ENCODE results near the gene HIBADH. TPM values are rescaled to one million over a fixed set of nuclear protein-coding genes. Genes with fewer than 3 reads are reported as not detected.
"Not testable (repeated sequence)": the region's sequence is repeated elsewhere in the genome, so short reads cannot be mapped to it uniquely, and the experiment has no call there.

HIBADH gene
- total and polyA plus RNA-seq, 9 of the 15 experiments (the other 6 are each of a cell fraction or from before 2014, with no cell fraction given), result 10.7 to 67.8 (median 36.9) TPM

DNA sequence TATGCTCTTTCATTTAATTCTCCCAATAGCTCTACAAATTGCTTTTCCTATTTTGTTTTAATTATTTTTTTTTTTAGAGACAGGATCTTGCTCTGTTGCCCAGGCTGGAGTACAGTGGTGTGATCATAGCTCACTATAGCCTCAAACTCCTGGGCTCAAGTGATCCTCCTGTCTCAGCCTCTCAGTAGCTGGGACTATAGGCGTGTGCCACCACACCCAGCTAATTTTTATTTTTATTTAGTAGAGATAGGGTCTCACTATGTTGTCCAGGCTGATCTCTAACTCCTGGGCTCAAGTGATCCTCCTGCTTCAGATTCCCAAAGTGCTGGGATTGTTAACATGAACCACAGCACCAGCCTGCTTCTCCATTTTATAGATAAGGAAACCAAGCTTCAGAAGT is 151.3 kb downstream of the HIBADH start:
- DNase-seq (ENCODE audit: extremely low read depth in 1 of 4, low spot score in 3 of 4); FAIRE-seq; BruUV-seq (replicated peaks); H4K20me1 ChIP-seq (replicated peaks; ENCODE audit: control insufficient read depth, insufficient read depth, low read length); H3K9me3 ChIP-seq (replicated peaks; ENCODE audit: control insufficient read depth, insufficient read depth, low read depth, low read length); H2AFZ ChIP-seq (ENCODE audit: low read depth, low read length); H3K27me3 ChIP-seq (ENCODE audit: control insufficient read depth in 2 of 2, insufficient read depth in 2 of 2, low read length in 2 of 2); CTCF ChIA-PET (ENCODE audit: low intra/inter-chr PET ratio); ATAC-seq; H3K27ac ChIP-seq (ENCODE audit: extremely low read depth, low read depth, low read length); H3K79me2 ChIP-seq (ENCODE audit: control insufficient read depth, insufficient read depth, low read length); H3K4me3 ChIP-seq; H3K9ac ChIP-seq (ENCODE audit: insufficient read depth in 1 of 2, low read depth in 2 of 2, low read length in 2 of 2); H3K9me1 ChIP-seq (ENCODE audit: control insufficient read depth, insufficient read depth, low read length); H3K36me3 ChIP-seq (ENCODE audit: control insufficient read depth, insufficient read depth, low read length); H3K4me2 ChIP-seq (ENCODE audit: insufficient read depth, low read length); H3K4me1 ChIP-seq (replicated peaks in 1 of 2; ENCODE audit: control insufficient read depth in 2 of 2, insufficient read depth in 2 of 2, low read length in 2 of 2); in situ Hi-C loops (cut with MboI); intact Hi-C loops (cut with micrococcal nuclease): not testable (repeated sequence)
- WGBS (ENCODE audit: insufficient coverage, low coverage, missing lambda C conversion rate), result 20% methylated on average over 1 of the region's 1 CpG
- TF ChIP-seq ZNF121 (CRISPR knock-in tag; conservative IDR thresholded peaks at IDR 0.05), result peak; percentile 55
- POLR2A ChIA-PET, result interaction anchor here (0.7 kb wide), 1 partner anchor 8 kb away, joined by 3 read pairs; no protein-coding TSS in a partner anchor

DNA sequence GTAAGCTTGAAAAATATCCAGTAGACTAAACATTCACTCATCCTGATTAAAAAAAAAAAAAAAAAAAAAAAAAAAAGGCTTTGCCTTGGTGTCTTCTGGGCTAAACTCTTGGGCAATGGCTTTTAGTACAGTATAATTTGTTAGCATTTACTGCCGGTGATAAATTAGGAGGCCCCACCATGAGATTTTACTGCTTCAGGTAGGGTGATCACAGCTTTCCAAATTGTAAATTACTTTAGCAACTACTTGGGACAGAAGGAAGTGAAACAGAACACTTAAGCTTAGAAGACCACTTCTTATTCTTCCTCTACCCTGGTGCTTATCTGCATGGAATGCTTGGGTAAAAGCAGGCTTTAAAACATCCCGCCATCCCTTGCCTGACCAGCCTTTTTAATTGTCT is 152.1 kb downstream of the HIBADH start:
- H3K9me1 ChIP-seq (ENCODE audit: control insufficient read depth, insufficient read depth, low read length), result no peaks in the 10 kb centered on the region
- intact Hi-C loops (cut with micrococcal nuclease), result no loop called here
- no peaks in the 10 kb centered on the region for H3K36me3 ChIP-seq (ENCODE audit: control insufficient read depth, insufficient read depth, low read length)
- ChIA-PET CTCF (ENCODE audit: low intra/inter-chr PET ratio) (no interaction called here), POLR2A (interaction anchor here (0.7 kb wide), 1 partner anchor 9 kb away, joined by 3 read pairs; no protein-coding TSS in a partner anchor)
- in situ Hi-C loops (cut with MboI), result no loop called here
- H3K27ac ChIP-seq (ENCODE audit: extremely low read depth, low read depth, low read length), result no peak overlapping the region
- no peak overlapping the region for H3K4me3 ChIP-seq
- no peaks in the 10 kb centered on the region for H4K20me1 ChIP-seq (replicated peaks; ENCODE audit: control insufficient read depth, insufficient read depth, low read length)
- FAIRE-seq (no peak), ATAC-seq (no peak), DNase-seq (ENCODE audit: extremely low read depth in 1 of 4, low spot score in 3 of 4) (no peak)
- H3K4me1 ChIP-seq (replicated peaks in 1 of 2; ENCODE audit: control insufficient read depth in 2 of 2, insufficient read depth in 2 of 2, low read length in 2 of 2), result no peaks in the 10 kb centered on the region
- no peak overlapping the region for H3K4me2 ChIP-seq (ENCODE audit: insufficient read depth, low read length)
- 40% methylated on average over 2 of the region's 2 CpGs for WGBS (ENCODE audit: insufficient coverage, low coverage, missing lambda C conversion rate)
- H3K27me3 ChIP-seq (ENCODE audit: control insufficient read depth in 2 of 2, insufficient read depth in 2 of 2, low read length in 2 of 2), result 0 out of 5 replicates have a peak, but pooled peaks cover 0 to 4% of the 10 kb centered on the region in 2 experiments
- H2AFZ ChIP-seq (ENCODE audit: low read depth, low read length), result no peak overlapping the region
- no peaks in the 10 kb centered on the region for H3K79me2 ChIP-seq (ENCODE audit: control insufficient read depth, insufficient read depth, low read length)
- no TSS peak for BruUV-seq (replicated peaks)
- H3K9ac ChIP-seq (ENCODE audit: insufficient read depth in 1 of 2, low read depth in 2 of 2, low read length in 2 of 2), result no peak overlapping the region
- no peaks in the 10 kb centered on the region for H3K9me3 ChIP-seq (replicated peaks; ENCODE audit: control insufficient read depth, insufficient read depth, low read depth, low read length)
- TF ChIP-seq DIDO1 (tag; IDR thresholded peaks at IDR 0.05; ENCODE audit: low read depth) (no peak), SMAD3 (CRISPR knock-in tag; conservative IDR thresholded peaks at IDR 0.05) (no peak)
